Fibroblast of lung (primary cell): Measurements from ENCODE around the gene RHBDD1. TPM values are rescaled to one million over a fixed set of nuclear protein-coding genes. Genes with fewer than 3 reads are reported as not detected.

Experiments
- DNase-seq, 2 donors: peaks; one replicate each; pipeline versions ENCODE4 v3.0.0 to v3.0.0-alpha.2; 2010; ENCODE audit warnings: low read depth in 2 of 2
- H2AFZ ChIP-seq: 2 replicates; pipeline ENCODE4 v1.5.1; 2012; ENCODE audit warnings: low read length, control low read depth, inconsistent platforms
- H3K27ac ChIP-seq: 2 replicates; pipeline ENCODE4 v1.5.1; 2011; ENCODE audit warnings: low read length, control low read depth; ENCODE audit not compliant: insufficient read depth
- H3K27me3 ChIP-seq: 2 replicates; pipeline ENCODE4 v1.5.1; 2011; ENCODE audit warnings: mild to moderate bottlenecking, low read length; ENCODE audit not compliant: control insufficient read depth, insufficient read depth
- H3K36me3 ChIP-seq: 2 replicates; pipeline ENCODE4 v1.5.1; 2011; ENCODE audit warnings: low read length; ENCODE audit not compliant: control insufficient read depth, insufficient read depth
- H3K4me1 ChIP-seq: 2 replicates; pipeline ENCODE4 v1.5.1; 2011; ENCODE audit warnings: low read length; ENCODE audit not compliant: control insufficient read depth, insufficient read depth; ENCODE audit errors: extremely low read depth
- H3K4me2 ChIP-seq: 2 replicates; pipeline ENCODE4 v1.5.1; 2011; ENCODE audit warnings: low read length, control low read depth; ENCODE audit not compliant: insufficient read depth; ENCODE audit errors: extremely low read depth
- H3K4me3 ChIP-seq, 4 experiments: fragments of 200-600 bp in 1 of 4; sonication (generic) in 1 of 4; replicated peaks in 1 of 4; 2 replicates each; pipeline ENCODE4 v1.5.1; 2011 to 2016; ENCODE audit warnings: low read length in 4 of 4, low read depth in 3 of 4, mild to moderate bottlenecking in 3 of 4, control low read depth in 2 of 4, inconsistent platforms in 1 of 4, mixed read lengths in 1 of 4; ENCODE audit not compliant: insufficient read depth in 1 of 4; ENCODE audit errors: control extremely low read depth in 1 of 4
- H3K79me2 ChIP-seq: 2 replicates; pipeline ENCODE4 v1.5.1; 2012; ENCODE audit warnings: mild to moderate bottlenecking, low read length, inconsistent platforms; ENCODE audit not compliant: control insufficient read depth, insufficient read depth
- H3K9ac ChIP-seq: 2 replicates; pipeline ENCODE4 v1.5.1; 2011; ENCODE audit warnings: mild to moderate bottlenecking, low read length, control low read depth; ENCODE audit not compliant: insufficient read depth
- H3K9me3 ChIP-seq: 2 replicates; pipeline ENCODE4 v1.5.1; 2012; ENCODE audit warnings: low read depth, low read length; ENCODE audit not compliant: control insufficient read depth, insufficient read depth
- H4K20me1 ChIP-seq: 2 replicates; pipeline ENCODE4 v1.5.1; 2011; ENCODE audit warnings: low read length; ENCODE audit not compliant: control insufficient read depth, insufficient read depth; ENCODE audit errors: extremely low read depth
- EZH2 ChIP-seq: IDR thresholded peaks from 2 replicates; pipeline ENCODE4 v1.5.1; 2012; ENCODE audit warnings: low read length, control low read depth, mild to moderate bottlenecking; ENCODE audit errors: missing control alignments
- polyA plus RNA-seq, 2 donors: library from polyadenylated mRNA; depleted of rRNA in 1 of 2; stranded (reverse) in 1 of 2; unstranded in 1 of 2; fragments of >200 nt; gene quantifications; 2 replicates each; pipeline ENCODE4 v1.2.1, GENCODE V29; 2011 to 2012; ENCODE audit warnings: missing spikeins in 1 of 2
- total RNA-seq: library from RNA; depleted of rRNA; stranded (reverse); fragments of >200 nt; gene quantifications from 2 replicates; pipeline ENCODE4 v1.2.1, GENCODE V29; 2014
- TF ChIP-seq, protein P1 (sequence below), 2 donors: IDR thresholded peaks in 1 of 2; conservative IDR thresholded peaks in 1 of 2; 1 replicate in 1 of 2; 2 replicates in 1 of 2; pipeline ENCODE4 v1.5.1; 2011 to 2012; ENCODE audit warnings: low read length in 2 of 2, control low read depth in 1 of 2, inconsistent platforms in 1 of 2, low read depth in 1 of 2, mild to moderate bottlenecking in 1 of 2

RHBDD1 gene
- total and polyA plus RNA-seq, 2 donors (not counting 1 experiment from before 2014, with no cell fraction given) = 31.5 to 85.4 TPM

DNA sequence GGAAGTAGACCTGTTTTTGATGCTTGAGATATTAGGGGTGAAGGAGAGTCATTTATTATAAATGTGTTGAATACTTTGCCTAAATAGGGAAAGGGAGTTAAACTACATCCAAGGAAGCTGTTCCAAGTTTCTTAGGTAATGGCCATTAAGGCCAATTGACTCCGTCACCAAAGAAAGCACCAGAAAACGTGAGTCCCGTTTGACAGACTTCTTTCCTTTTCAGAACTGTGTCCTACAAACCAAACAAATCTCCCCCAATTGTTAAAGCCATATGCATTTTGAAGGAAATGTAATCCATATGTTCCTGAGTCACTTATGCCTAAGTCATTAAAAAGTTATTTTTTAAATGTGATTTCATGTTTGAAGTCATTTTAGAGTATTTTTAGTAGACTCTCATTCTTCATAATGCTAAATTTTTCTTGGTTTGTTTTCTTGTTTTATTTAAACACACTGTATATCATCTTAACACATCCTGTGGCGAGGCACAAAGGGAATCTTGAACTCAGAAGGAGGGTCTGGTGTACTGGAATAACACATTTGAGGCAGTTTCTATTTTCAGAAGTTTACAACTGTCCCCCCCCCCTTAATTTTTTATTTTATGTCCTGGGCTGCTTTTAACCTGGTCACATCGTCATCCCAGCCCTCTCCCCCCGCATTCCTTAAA is 133.7 kb downstream of the RHBDD1 start:
- no peaks in the 10 kb centered on the region for H3K36me3 ChIP-seq
- H3K4me1 ChIP-seq = no peaks in the 10 kb centered on the region
- no peak overlapping the region for H2AFZ ChIP-seq
- H3K4me2 ChIP-seq = peak overlapping the region; percentile 62
- TF ChIP-seq EZH2 = no peak
- TF ChIP-seq, protein P1, sequence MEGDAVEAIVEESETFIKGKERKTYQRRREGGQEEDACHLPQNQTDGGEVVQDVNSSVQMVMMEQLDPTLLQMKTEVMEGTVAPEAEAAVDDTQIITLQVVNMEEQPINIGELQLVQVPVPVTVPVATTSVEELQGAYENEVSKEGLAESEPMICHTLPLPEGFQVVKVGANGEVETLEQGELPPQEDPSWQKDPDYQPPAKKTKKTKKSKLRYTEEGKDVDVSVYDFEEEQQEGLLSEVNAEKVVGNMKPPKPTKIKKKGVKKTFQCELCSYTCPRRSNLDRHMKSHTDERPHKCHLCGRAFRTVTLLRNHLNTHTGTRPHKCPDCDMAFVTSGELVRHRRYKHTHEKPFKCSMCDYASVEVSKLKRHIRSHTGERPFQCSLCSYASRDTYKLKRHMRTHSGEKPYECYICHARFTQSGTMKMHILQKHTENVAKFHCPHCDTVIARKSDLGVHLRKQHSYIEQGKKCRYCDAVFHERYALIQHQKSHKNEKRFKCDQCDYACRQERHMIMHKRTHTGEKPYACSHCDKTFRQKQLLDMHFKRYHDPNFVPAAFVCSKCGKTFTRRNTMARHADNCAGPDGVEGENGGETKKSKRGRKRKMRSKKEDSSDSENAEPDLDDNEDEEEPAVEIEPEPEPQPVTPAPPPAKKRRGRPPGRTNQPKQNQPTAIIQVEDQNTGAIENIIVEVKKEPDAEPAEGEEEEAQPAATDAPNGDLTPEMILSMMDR (conservative IDR thresholded peaks at IDR 0.05 in 1 of 2, IDR thresholded peaks at IDR 0.05 in 1 of 2; ENCODE audit: low read depth in 1 of 2, low read length in 2 of 2) = no peak
- no peaks in the 10 kb centered on the region for H3K27me3 ChIP-seq
- no peaks in the 10 kb centered on the region for H4K20me1 ChIP-seq
- H3K9me3 ChIP-seq = no peaks in the 10 kb centered on the region
- no peak overlapping the region for H3K27ac ChIP-seq
- H3K9ac ChIP-seq = no peak overlapping the region
- H3K4me3 ChIP-seq = no peak overlapping the region
- no peaks in the 10 kb centered on the region for H3K79me2 ChIP-seq
- DNase-seq = peak; percentile 30 to 56

DNA sequence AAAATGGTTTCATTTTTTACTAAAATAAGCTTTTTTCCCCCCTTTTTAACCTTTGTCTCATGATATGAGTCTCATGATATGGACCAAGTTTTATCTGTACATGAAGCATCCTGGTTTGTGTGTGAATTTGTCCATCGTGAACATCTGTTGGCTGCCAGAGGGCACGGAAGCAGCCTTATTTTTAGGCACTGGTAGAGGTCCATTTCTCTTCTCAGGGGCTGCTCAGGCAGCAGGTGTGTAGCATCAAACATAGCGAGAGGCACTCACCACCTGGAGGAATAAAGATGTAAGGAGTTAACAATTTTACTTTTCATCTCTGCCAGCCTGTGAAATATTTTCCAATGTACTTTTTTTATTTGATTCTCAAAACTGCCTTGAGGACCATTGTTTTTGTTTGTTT is 134.5 kb downstream of the RHBDD1 start:
- H3K4me1 ChIP-seq = no peaks in the 10 kb centered on the region
- no peaks in the 10 kb centered on the region for H3K36me3 ChIP-seq
- H3K4me3 ChIP-seq = no peak overlapping the region
- peak overlapping the region; percentile 62 for H3K4me2 ChIP-seq
- no peaks in the 10 kb centered on the region for H3K27me3 ChIP-seq
- H2AFZ ChIP-seq = no peak overlapping the region
- TF ChIP-seq EZH2 = no peak
- TF ChIP-seq, protein P1 (conservative IDR thresholded peaks at IDR 0.05 in 1 of 2, IDR thresholded peaks at IDR 0.05 in 1 of 2; ENCODE audit: low read depth in 1 of 2, low read length in 2 of 2) = no peak
- no peak overlapping the region for H3K9ac ChIP-seq
- DNase-seq = no peak
- no peaks in the 10 kb centered on the region for H4K20me1 ChIP-seq
- H3K79me2 ChIP-seq = no peaks in the 10 kb centered on the region
- H3K27ac ChIP-seq = no peak overlapping the region
- no peaks in the 10 kb centered on the region for H3K9me3 ChIP-seq

DNA sequence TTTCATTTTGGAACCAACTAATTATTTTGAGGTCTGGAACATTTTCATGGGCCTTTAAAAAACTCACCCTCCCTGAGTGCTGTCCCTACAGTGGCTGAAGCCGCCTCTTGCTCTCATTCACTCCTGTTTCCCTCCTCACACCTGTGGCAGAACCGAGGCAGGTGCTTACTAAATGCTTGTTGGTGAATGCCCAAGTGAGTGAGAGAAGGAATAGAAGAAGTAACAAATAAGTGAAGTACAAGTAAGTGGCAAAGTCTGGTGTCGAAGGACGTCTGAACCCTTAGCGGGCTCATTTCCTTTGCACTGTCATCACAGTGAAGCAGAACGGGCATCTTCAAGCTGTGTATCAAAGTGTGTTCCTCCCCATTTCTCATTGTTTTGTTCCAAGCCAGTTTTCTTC is 135.2 kb downstream of the RHBDD1 start:
- Histone ChIP-seq H3K4me1 (no peaks in the 10 kb centered on the region), H3K27me3 (no peaks in the 10 kb centered on the region), H2AFZ (no peak overlapping the region), H3K27ac (no peak overlapping the region), H4K20me1 (no peaks in the 10 kb centered on the region), H3K79me2 (no peaks in the 10 kb centered on the region), H3K4me2 (no peak overlapping the region), H3K4me3 (no peak overlapping the region), H3K9ac (no peak overlapping the region), H3K9me3 (no peaks in the 10 kb centered on the region), H3K36me3 (no peaks in the 10 kb centered on the region)
- DNase-seq = no peak
- TF ChIP-seq EZH2 = no peak
- TF ChIP-seq, protein P1 (conservative IDR thresholded peaks at IDR 0.05 in 1 of 2, IDR thresholded peaks at IDR 0.05 in 1 of 2; ENCODE audit: low read depth in 1 of 2, low read length in 2 of 2) = no peak
